Lower leg skin (tissue), 4 donors: ENCODE data around the gene HDAC5. TPM values are rescaled to one million over a fixed set of nuclear protein-coding genes. Genes with fewer than 3 reads are reported as not detected.

Experiments
- DNase-seq, 2 donors: peaks; one replicate each; pipeline ENCODE4 v3.0.0-alpha.2; 2019; ENCODE audit warnings: low spot score in 2 of 2
- H3K4me3 ChIP-seq: fragments of 200-600 bp; sonication (generic); 2 replicates; pipeline ENCODE4 v1.5.1; 2017; ENCODE audit warnings: mild to moderate bottlenecking, low read depth; ENCODE audit not compliant: poor library complexity, severe bottlenecking
- POLR2A ChIP-seq, 2 donors: fragments of 450-650 bp; IDR thresholded peaks; one replicate each; pipeline ENCODE4 v1.6.1; 2016 to 2017; ENCODE audit warnings: antibody characterized with exemption in 2 of 2, mild to moderate bottlenecking in 1 of 2, moderate library complexity in 1 of 2
- WGBS, 2 donors: methylation state at CpG; one replicate each; pipeline ENCODE4 v1.1.5; 2018; 5-methylcytosine and 5-hydroxymethylcytosine counted together
- intact Hi-C: fragments of 100-400 bp; cut with DNase I; formaldehyde crosslinking; loops from one replicate; pipeline ENCODE4 v1.15.0; 2023; ENCODE audit warnings: low total_unique reads
- total RNA-seq, 4 donors: library from RNA; depleted of rRNA; stranded (reverse); fragments of >200 nt; gene quantifications; one replicate each; pipeline ENCODE4 v1.1.0, GENCODE V29; 2016
- TF ChIP-seq, protein P1 (sequence below), 3 donors: fragments of 450-650 bp; IDR thresholded peaks; one replicate each; pipeline ENCODE4 v1.5.1; 2016; ENCODE audit warnings: antibody characterized with exemption in 3 of 3, mild to moderate bottlenecking in 3 of 3, moderate library complexity in 2 of 3

The HDAC5 gene
- total RNA-seq = 100 to 1,000 TPM; 179 to 208 (median 190) TPM

DNA sequence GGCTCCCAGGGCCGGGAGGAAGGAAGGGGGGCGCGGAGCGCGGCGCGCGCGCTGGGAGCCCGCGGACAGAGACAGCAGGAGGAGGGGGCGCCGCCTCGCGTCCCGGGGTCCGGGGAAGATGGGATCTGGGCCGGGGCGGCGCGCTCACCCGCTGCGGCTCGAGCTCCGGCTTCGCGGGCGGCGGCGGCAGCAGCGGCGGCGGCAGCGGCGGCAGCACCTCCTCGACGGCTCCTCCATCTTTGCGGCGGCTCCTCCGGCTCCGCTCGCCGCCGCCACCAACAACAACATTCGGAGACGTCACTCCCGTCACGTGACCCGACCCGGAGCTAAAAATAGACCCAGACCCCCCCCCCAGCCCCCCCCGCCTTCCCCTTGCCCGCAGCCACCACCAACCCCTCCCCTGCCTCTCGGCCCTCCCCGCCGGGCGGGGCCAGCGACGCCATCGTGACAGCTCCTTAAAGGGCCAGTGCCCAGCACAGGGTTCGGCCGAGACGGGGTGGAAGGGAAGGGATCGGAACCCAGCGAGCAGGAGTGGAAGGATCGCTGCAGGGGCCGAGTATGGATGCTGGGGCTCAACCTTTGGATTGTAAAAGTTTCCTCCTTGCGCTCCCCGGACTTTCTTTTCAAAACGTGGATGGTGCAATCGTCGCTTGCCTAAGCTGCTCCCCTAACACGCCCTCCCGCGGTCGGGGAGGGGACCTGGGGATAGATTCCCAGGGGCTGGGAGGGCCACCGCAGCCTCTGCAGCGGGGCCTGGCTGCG, at the start of gene HDAC5:
TSS of gene HDAC5 (minus strand) at position 286 of the 762 bp plus-strand sequence. CDS start 6,126 bp downstream, outside the sequence.
- DNase-seq = peak; percentile 94 to 99
- H3K4me3 ChIP-seq = peak within 1 kb of the TSS; percentile 99
- 0 to 1% methylated on average over 17 to 35 of the region's 78 CpGs for WGBS, 2 donors
- intact Hi-C loops = no loop called here
- TF ChIP-seq, protein P1, sequence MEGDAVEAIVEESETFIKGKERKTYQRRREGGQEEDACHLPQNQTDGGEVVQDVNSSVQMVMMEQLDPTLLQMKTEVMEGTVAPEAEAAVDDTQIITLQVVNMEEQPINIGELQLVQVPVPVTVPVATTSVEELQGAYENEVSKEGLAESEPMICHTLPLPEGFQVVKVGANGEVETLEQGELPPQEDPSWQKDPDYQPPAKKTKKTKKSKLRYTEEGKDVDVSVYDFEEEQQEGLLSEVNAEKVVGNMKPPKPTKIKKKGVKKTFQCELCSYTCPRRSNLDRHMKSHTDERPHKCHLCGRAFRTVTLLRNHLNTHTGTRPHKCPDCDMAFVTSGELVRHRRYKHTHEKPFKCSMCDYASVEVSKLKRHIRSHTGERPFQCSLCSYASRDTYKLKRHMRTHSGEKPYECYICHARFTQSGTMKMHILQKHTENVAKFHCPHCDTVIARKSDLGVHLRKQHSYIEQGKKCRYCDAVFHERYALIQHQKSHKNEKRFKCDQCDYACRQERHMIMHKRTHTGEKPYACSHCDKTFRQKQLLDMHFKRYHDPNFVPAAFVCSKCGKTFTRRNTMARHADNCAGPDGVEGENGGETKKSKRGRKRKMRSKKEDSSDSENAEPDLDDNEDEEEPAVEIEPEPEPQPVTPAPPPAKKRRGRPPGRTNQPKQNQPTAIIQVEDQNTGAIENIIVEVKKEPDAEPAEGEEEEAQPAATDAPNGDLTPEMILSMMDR (IDR thresholded peaks at IDR 0.05) = peak in 1 of 3 donors; percentile 28
- TF ChIP-seq POLR2A (IDR thresholded peaks at IDR 0.05) = peak in 1 of 2 donors; percentile 66

DNA sequence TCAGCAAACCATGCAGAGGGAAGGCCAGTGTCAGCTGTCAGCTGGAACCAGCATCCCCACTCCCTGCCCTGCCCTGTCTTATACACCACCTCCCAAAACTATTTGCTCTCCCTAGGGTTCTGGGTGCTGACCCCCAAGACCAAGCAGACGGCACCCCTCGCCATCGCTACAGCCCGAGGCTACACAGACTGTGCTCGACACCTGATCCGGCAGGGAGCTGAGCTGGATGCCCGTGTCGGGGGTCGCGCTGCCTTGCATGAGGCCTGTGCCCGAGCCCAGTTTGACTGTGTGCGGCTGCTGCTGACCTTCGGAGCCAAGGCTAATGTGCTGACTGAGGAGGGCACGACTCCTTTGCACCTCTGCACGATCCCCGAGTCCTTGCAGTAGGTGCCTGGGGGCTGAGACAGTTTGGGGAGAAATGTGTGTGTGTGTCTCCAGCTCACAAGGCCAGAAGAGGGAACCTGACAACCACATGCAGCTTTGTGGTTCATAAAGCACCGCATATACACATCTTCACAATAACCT, 48.6 kb upstream of the HDAC5 start:
- intact Hi-C loops = no loop called here
- DNase-seq = no peak
- 70 to 78% methylated on average over 16 to 17 of the region's 17 CpGs for WGBS, 2 donors
- TF ChIP-seq, protein P1 (IDR thresholded peaks at IDR 0.05) = no peak
- no peak for TF ChIP-seq POLR2A (IDR thresholded peaks at IDR 0.05)
- no peak overlapping the region for H3K4me3 ChIP-seq

DNA sequence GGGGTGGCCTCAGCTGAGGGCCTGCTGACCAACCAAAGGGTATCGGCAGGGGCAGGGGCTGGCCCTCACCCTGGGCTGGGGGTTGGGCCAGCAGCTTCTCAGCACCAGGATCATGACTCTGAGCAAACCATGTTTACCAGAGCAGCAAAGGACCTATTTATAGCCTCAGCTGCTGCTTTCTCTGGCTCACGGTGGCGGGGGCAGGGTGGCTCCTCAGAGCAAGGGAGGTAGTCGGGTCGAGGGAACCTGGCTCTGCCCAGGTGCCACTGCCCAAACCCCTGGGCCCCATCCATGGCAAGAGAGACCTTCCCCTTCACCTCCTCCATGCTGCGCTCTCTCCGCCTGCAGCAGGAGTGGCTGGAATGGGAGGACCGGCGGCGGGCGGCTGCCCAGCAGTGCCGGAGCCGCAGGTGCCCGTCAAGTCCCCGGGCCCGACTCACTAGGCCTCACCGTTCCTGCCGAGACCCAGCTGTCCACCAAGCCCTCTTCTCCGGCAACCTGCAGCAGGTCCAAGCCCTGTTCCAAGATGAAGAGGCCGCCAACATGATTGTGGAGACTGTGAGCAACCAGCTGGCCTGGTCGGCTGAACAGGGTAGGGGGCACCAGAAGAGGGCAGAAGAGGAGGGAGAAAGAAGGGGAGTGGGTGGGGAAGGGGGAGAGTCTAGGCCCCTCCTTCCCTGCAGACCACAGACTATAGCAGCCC, 47.2 kb upstream of the HDAC5 start, which contains the start of gene ASB16:
TSS of gene ASB16 (plus strand) at position 206 of the 703 bp plus-strand sequence. CDS start at position 292, 86 bp downstream.
- intact Hi-C loops = no loop called here
- TF ChIP-seq, protein P1 (IDR thresholded peaks at IDR 0.05) = no peak
- no peak for TF ChIP-seq POLR2A (IDR thresholded peaks at IDR 0.05)
- 45 to 47% methylated on average over 15 to 18 of the region's 21 CpGs for WGBS, 2 donors
- no peak for DNase-seq
- H3K4me3 ChIP-seq = no peak within 1 kb of the TSS

DNA sequence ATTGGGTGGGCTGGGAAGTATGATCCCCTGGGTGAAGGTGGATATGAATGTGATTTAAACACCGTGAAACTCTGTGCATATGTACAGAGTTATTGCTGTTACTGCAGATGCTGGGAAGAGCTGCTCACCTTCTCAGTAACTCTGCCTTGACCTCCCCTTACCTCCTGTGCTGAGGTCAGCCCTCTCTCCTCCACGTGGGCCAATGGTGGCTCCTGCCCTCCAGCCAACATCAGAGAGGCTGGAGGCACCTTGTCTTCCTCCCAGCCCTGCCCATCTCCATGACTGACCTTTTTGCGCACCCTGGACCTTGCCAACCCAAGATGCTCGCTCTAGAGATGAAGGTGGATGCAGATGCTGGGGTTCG, 46.7 kb upstream of the HDAC5 start:
- 64 to 71% methylated on average over 5 of the region's 5 CpGs for WGBS, 2 donors
- TF ChIP-seq, protein P1 (IDR thresholded peaks at IDR 0.05) = no peak
- no peak for TF ChIP-seq POLR2A (IDR thresholded peaks at IDR 0.05)
- DNase-seq = no peak
- intact Hi-C loops = no loop called here
- no peak overlapping the region for H3K4me3 ChIP-seq

DNA sequence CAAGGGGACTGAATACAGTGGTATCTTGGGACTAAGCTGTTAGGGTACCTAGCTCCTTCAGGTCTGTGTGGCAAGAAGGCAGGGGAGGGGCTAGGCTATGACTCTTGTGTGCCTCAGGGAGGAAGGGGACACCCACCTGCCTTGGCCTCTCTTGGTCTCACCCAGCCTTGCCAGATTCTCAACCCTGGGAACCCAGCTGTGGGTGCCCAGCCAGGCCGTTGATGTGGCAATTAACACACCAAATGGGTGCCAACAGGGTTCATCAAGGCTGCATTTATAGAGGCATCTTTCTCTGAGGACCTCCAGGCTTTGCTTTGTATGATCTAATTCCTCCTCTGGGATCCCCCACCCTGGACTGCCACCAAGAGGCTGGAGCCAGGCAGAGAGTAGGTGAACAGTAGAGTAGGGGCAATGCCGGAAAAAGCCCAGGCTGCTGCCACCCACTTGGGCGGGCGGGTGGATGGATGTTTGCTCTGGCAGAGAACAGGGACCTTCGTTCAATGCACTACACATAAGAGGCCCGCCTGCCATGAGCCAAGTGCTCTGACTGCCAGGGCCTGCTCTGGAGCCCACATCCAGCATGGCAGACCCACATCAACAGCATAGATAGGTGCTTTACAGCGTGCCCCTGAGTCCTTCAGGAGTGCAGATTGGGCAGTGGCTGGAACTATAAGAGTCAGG, 43.9 kb upstream of the HDAC5 start:
- intact Hi-C loops = no loop called here
- H3K4me3 ChIP-seq = no peak overlapping the region
- DNase-seq = no peak
- TF ChIP-seq, protein P1 (IDR thresholded peaks at IDR 0.05) = no peak
- 75 to 80% methylated on average over 7 of the region's 7 CpGs for whole genome bisulfite sequencing, 2 donors
